CD4-positive, alpha-beta T cell treated with Interferon gamma for 1 hour (primary cell): ENCODE results near the gene CSTB.

ENCODE experiments used
- DNase-seq: peaks from one replicate; pipeline ENCODE4 v3.0.0-alpha.2; 2020

The CSTB gene

DNA sequence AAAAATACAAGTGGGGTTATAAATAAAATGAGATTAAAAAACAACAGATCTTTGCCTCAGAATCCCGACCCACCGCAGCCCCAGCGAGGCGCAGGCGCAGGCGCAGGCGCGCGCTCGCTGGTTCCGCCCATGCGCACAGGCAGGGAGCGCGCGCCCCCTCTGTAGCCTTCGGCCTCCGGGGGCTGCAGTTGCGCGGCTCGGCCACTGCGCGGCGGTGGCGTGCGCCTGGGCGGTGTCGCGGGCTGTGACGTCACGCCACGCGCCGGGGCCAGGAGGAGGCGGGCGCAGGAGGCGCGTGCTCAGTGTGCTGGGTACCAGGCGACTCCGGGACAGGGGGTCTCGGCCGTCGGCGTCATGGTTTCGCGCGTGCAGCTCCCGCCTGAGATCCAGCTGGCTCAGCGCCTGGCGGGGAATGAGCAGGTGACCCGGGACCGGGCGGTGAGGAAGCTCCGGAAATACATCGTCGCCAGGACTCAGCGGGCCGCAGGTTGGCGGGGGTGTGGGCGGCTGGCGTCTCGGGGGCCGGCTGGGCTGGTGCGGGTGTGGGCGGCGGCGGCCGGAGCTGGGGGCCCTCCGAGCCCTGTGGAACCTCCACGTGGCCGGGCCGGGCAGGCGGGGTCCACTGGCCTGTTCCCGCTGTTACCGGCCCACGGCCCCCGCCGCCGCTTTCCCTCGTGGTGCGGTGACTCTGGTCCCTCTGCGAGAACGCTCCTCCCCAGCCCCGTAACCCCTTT lies 13.3 kb upstream of the CSTB start, which contains the start of gene RRP1:
TSS of gene RRP1 (plus strand) at position 302 of the 734 bp plus-strand sequence. CDS start at position 355, 53 bp downstream.
- DNase-seq = peak; percentile 91

DNA sequence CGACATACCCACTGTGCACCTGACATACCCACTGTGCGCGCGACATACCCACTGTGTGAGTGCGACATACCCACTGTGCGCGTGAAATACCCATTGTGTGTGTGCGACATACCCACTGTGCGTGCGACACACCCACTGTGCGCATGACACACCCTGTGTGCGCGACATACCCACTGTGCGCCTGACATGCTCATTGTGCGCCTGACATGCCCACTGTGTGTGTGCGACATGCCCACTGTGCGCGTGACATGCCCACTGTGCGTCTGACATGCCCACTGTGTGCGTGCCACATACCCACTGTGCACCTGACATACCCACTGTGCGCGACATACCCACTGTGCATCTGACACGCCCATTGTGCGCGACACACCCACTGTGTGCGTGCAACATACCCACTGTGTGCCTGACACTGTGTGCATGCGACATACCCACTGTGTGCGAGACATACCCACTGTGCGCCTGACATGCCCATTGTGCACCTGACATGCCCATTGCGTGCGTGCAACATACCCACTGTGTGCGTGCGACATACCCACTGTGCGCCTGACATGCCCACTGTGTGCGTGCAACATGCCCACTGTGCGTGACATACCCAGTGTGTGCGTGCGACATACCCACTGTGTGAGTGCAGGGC lies 10.8 kb upstream of the CSTB start:
- no peak for DNase-seq

DNA sequence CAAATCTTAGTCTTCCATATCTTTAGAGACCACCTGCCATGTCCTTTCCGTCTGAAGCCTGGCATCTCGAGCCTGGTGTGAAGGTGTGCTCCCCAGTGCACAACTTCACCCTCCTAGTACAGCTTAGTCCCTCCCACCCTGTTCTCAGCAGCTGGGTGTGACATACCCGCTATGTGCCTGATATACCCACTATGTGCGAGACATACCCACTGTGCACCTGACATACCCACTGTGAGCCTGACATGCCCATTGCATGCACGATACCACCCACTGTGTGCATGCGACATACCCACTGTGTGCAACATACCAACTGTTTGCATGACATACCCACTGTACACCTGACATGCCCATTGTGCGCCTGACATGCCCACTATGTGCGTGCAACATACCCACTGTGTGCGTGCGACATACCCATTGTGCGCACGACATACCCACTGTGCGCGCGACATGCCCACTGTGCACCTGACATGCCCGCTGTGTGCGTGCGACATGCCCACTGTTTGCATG lies 10.2 kb upstream of the CSTB start:
- DNase-seq = no peak

DNA sequence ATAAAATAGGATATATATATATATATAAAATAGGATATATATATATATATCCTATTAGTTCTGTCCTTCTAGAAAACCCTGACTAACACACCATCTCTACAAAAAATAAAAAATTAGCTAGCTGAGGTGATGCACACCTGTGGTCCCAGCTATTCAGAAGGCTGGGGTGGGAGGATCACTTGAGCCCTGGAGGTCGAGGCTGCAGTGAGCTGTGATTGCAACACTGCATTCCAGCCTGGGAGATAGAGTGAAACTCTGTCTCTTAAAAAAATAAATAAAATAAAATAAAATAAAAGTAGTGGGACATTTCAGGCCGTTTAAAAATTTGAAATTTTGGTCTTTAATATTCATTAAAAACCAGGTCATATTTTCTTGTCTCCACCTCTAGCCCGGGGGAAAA lies 9.0 kb upstream of the CSTB start:
- DNase-seq = no peak

DNA sequence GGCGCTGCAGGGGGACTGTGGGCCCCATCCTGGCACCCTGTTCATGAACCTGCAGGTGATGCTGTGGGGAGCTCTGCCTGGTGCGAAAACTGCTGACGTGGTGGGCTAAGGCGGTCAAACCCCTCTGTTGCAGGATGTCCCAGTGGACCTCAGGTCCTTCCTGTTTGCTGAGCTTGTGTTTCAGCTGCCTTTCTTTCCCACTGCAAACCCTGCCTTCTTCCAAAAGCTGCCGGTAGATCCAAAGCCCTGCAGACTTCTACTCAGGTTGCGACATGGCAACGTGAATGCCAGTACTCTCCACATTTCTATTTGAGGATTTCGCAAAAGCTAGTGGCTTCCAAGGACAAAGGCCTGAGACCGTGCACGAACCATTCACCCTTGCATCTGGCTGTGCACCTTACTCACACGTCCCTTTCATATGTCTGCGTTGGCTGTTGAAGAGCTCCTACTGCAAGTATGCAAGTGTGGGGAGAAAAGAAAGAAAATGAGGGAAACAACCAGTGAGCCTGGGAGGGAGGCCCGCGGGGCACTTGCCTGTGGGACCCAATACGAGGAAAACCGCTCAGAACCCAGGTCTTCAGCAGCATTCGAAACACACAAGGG lies 7.1 kb upstream of the CSTB start:
- DNase-seq = no peak

DNA sequence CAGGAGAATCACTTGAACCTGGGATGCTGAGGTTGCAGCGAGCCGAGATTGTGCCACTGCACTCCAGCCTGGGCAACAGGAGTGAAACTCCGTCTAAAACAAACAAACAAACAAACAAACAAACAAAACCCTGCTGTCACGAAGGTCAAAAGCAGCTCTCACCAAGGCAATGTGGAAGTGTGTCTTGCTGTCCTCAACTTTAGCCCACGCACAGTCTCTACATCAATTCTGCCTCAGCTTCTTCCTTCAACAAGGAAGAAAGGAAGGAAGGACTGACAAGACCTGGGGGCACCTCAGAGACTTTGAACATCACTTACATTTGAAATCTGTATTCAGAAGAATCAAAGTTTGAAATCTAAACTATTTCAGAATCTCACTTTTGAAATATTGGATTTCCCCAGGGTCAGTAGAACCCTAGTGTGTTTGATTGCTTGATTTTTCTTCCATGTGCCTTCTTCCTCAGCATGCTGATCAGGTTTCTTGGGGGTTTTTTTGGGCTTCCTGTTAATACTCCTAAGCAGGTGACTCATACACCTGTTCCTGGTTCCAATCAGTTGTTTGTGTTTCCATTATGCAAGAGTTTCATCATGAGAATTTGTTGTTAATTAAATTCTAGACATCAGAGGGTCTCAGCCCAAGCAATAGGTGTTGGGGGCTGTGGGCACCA lies 6.5 kb upstream of the CSTB start:
- no peak for DNase-seq

DNA sequence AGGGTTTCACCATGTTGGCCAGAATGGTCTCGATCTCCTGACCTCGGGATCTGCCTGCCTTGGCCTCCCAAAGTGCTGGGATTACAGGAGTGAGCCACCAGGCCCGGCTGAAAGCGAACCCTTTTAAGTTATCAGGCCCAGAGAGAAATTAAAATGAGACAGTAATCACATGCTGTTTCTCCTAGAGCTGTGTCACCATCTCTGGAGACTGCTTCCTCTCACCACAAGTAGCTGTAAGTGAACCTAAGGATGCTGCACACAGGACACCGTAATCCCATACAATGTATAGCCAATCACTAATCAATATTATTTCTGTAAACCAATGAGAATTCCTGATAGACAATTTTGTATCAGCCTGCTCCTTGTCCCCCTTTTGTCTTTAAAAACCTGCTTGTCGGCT lies 5.7 kb upstream of the CSTB start:
- no peak for DNase-seq

DNA sequence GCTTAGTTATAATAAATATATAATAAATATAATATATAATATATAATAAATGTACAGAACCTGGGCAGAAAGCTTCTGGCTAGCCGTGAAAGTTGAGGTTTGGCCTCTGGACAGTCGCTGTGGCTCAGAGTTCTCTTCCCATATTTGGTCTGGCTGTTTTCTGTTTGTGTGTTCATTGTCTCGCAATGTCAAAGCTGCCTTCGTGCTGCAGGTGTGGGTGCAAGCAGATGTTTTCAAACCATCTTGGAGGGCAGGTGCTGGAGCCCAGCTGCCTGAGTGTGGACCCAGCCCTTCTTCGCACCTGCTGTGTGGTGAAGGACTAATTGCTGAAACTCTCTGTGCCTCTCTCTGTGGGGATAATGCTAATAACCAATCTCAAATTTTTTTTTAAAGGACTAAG lies 3.6 kb upstream of the CSTB start:
- no peak for DNase-seq

DNA sequence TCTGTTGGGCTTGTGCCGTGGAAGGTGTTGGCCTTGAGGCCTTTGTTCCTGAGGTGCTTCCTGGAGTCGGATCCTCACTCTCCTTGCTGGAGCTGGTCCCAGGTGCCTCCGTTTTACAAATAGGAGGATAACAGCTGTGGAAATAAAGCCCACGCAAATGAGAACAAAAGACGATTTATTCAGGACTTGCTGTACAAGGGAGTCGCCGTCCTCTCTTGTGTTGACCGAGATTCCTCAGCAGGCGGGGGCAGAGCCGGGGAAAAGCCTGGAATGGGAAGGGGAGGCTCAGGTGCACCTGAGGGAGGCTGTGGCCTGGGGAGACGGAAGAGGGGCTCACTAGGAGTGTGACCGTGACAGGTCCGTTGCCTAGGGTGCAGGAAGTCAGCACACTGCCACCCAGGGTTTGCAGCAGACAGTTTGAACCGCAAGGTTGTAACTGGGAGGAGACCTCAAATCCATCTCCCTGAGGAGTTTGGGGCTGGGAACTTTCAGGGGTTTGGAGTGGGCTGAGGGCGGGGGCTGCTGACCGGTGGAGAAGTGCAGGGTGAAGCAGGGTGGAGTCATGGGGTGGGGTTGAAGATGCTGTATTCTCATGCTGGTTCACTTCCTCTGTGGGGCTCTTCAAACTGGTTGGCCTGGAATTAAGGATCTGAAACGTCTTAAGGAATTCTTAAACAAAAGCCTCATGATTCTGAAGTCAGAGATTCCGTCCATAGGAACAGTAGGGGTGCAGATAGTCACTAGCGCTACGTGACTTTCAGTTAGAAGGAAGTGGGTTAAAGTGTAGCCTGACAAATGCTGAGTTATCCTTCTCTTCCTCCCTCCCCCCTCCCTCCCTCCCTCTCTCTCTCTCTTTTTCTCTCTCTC lies 2.6 kb upstream of the CSTB start:
- DNase-seq = peak; percentile 6

DNA sequence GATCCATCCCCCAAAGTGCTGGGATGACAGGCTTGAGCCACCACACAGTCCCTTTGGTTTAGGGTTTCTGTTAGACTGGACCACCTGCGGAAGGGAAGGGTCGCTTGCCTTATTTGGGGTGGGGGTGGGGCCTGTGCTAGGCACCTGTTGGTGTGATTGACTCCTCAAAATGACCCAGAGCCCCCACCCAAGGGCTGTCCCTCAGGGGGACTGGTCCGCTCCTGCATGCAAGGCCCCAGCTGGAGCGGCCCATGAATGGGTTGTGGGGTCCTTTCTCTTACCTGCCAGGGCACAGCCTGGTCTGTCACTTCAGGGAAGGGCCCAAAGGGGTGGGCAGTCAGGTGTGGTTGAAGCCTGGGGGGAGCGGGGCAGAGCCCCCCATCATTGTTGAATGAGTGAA lies 1.8 kb upstream of the CSTB start:
- DNase-seq = no peak

DNA sequence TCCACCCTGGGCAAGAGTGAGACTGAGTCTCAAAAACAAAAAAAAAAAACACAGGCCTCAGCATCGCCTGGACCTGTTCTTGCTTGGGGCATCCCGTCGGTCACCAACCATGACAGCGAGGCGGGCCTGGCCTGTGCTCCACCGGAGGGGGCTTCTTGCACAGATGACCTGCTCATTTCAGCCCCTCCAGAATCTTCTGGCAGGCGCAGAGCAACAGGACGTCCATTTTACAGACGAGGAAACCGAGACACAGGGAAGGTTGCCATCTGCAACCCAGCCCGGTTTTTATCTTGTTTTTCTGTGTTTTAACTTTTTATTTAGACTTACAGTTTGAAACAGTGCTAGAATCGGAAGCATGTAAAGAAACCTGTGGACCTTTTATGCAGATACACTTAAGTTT lies 918 bp downstream of the CSTB start:
- no peak for DNase-seq

DNA sequence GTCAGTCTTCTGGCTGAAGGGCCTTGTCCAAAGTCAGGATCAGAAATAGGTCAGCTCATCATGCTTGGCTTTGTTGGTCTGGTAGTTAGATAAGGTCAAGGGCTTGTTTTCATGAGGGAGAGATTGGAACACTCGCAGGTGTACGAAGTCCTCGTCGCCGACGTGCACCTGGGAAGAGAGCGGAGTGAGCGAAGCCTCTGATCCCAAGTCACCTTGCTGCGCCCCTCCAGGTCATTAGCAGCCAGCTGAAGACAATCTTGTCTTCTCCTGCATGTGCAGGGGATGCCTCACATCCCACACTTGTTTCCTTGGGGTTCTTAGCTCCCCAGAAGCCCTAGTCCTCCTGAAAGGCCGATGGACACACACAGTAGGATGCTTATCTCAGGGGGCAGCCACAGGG lies 1.9 kb downstream of the CSTB start:
- DNase-seq = no peak

DNA sequence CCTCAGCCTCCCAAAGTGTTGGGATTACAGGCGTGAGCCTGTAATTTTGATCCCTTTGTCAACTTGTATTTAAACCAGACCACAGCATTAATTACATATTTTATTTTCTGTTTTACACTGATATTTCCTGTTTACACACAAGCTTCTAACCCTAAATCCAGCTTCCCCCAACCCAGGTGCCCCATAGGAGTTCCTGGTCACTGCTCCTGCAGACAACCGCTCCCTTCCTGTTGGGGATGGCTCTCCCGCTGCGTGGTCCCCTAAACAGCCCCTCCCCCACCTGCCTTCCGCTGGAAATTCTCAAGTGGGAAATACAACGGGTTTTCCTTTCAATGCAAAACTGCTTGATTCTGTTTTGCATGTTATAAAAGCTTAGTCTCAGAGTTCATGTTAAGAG lies 3.7 kb downstream of the CSTB start:
- DNase-seq = no peak

DNA sequence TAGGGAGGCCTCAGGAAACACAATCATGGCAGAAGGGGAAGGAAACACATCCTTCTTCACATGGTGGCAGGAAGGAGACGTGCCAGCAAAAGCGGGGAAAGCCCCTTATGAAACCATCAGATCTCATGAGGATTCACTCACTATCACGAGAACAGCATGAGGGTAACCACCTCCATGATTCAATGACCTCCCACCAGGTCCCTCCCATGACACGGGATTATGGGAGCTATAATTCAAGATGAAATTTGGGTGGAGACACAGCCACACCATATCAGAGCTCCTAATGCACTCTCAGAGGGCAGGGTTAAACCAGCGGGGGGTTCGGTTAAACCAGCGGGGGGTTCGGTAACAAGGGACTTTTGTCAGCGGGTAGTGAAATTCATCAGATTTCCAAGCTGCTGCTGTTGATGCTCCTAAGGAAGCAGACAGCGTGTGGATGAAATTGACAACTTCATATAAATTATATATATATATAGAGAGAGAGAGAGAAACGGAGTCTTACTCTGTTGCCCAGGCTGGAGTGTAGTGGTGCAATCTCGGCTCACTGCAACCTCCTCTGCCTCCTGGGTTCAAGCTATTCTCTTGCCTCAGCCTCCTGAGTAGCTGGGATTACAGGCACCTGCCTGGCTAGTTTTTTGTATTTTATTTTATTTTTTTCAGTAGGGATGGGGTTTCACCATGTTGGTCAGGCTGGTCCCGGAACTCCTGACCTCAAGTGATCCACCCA lies 4.2 kb downstream of the CSTB start:
- DNase-seq = peak; percentile 3

DNA sequence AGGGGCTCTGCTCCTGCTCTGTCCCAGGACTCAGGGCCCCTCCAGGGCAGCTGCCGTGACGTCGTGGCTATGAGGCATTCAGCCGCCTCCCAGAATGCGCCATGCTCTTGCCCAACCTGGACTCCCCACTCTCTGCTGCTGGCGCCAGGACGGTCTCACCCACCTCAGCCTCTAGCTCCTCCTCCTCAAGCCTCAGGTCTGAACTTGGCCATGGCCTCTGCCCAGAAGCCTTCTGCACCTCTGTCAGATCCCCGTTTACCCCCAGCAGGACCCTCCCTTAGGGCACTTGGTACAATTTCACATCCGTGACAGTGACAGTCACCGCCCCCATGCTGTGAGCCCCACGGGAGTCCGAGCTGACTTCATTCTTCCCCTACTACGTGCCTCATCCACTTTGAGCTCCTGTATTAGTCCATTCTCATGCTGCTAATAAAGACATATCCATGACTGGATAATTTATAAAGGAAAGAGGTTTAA lies 4.9 kb downstream of the CSTB start:
- DNase-seq = no peak

DNA sequence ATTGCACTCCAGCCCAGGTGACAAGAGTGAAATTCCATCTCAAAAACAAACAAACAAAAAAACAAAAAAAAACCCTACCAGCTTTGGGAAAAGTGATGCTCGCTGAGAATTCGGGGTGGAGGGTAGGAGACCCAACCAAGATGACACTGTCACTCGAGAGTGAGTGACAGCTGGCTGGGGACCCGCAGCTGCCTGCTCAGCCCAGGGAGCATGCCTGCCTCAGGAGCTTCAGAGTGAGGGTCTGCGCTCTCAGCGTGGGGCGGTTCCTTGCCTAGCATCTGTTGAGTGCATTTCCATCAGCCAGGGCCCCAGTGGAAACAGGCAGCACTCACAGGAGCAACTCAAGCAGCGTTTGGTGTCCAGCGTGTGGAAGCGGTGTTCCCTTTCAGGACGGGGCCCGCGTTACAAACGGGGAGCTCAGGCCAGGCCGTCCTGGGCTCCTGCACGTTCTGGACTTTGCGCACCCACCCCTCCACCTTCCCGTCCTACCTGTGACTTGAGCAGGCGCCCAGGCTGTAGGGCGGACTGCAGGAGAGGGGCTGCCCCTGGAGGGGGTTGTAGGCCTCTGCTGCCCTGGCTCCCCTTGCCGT lies 5.9 kb downstream of the CSTB start:
- no peak for DNase-seq

DNA sequence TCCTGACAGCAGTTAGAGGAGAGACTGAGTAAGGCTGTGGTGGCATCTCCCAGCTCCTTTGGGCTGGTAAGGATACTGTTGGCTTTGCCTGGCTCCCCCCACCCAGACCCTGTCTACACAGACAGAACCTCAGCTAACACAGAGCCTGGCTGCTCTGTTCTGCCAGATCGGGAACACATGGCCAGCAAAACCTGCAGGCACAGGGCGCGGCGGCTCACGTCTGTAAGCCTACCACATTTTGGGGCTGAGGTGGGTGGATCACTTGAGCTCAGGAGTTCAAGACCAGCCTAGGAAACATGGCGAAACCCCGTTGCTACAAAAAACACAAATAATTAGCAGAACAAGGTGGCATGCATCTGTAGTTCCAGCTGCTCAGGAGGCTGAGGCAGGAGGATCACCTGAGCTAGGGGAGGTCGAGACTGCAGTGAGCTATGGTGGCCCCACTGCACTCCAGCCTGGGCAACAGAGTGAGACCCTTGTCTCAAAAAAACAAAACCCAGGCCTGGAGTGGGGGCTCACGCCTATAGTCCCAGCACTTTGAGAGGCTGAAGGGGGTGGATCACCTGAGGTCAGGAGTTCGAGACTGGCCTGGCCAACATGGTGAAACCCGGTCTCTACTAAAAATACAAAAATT lies 6.7 kb downstream of the CSTB start:
- no peak for DNase-seq

DNA sequence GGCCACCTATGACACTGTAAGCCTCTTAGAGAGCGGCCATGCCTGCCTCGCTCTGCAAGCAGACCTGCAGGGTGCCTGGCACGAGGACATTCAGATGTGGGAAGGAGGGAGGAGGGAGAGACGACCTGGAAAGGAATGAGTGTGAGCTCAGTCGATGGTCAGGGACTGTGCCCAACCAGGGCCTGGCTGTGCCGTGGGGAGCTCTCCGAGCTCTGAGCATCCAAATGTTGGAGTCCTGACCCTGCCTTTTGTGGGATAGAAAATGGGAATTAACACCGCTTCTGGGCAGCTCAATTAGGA lies 7.3 kb downstream of the CSTB start:
- DNase-seq = no peak

DNA sequence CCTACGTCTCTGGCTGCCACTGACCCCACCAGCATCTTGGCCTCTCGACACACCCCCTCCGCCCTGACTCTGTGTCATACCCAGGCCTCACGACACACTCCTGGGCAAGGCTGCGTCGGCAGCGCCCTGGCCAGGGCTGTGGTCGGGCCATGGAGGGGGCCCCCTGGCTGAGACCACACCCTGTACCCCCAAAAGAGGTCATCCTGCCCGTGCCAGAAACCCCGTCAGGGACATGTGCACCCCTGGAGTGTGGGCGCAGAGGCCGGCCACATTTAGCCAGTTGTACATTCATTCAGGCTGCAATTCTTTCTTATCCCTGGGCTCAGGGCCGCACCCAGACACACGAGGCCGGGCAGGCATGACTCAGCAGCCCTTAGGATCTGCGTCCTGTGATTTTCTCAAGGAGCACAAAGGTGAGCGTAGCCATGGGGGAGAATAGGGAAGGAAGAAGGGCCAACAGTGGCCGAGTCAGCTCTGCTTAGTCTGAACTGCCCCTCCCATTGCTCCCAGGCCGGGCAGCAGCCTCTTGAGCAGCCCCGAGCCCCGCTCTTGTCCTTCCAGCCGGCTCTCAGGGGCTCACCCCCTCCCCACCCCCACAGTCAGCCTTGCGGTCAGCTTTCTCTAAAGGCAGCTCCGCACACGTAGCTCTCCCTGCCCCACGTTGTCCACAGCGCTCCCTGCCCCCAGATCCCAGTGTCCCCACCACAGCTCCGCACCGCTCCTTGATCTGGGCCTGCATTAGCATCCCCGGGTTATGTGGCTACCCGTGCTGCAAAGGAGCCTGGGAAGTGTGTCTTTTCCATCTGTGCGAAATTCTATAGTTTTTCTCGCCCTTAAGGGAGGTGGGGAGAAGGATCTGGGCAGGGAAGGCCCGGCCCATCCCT lies 7.9 kb downstream of the CSTB start:
- peak; percentile 9 for DNase-seq

DNA sequence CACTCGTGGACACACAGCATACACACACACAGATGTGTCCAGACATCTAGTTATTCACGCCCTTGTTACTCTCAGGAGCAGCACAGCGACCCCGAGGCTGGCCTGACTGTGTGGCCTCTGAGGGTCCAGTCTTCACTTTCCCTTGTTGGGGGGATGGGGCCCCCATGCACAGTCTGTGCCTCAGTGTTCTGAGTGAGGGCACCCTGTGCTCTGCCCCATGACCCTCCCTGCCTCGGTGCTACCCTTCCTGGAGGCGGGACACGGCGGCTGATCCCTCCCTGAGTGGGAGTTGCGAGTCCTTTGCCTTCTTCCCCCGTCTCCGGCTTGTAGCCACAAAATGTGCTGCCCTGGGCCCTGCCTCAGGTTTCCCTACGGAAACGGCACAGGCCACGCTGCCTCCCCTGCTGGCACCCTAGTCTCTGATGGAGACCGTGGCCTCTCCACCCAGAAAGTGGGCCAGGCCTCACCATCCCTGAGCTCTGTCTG lies 8.6 kb downstream of the CSTB start:
- no peak for DNase-seq
